Endothelial cell of umbilical vein (primary cell): ENCODE results near the gene HTR7. TPM values are rescaled to one million over a fixed set of nuclear protein-coding genes. Genes with fewer than 3 reads are reported as not detected.

ENCODE experiments used
- BruUV-seq: library from RNA; stranded (reverse); fragments of 400-500 nt; replicated peaks from 2 replicates; lab custom pipeline; 2021; lab: Mats Ljungman, UMichigan
- CTCF ChIA-PET: fragments of 300-600, 350-600 bp; sonication (Branson Sonifier 250); formaldehyde crosslinking; loops from one replicate; lab custom pipeline; 2021; ENCODE audit warnings: antibody characterized with exemption, inconsistent platforms; lab: Charles Lee
- POLR2A ChIA-PET: fragments of 300-600, 350-600 bp; sonication (Branson Sonifier 250); formaldehyde crosslinking; loops from one replicate; lab custom pipeline; 2021; ENCODE audit warnings: antibody characterized with exemption, inconsistent platforms; lab: Charles Lee
- DNase-seq: peaks from one replicate; pipeline ENCODE4 v3.0.0-alpha.2; 2011; ENCODE audit warnings: low read depth, low spot score
- FAIRE-seq: peaks from 2 replicates; lab custom pipeline; 2011; peaks lifted over from hg19 to GRCh38; lab: Jason Lieb, UNC
- H2AFZ ChIP-seq: 2 replicates; pipeline ENCODE4 v1.6.0; 2012; ENCODE audit warnings: low read depth, low read length, control low read depth, inconsistent platforms
- H3K27ac ChIP-seq: 2 replicates; pipeline ENCODE4 v1.5.1; 2011; ENCODE audit warnings: low read depth, mild to moderate bottlenecking, control low read depth, low read length, moderate library complexity; ENCODE audit not compliant: insufficient read depth
- H3K27me3 ChIP-seq, 2 experiments: 2 replicates each; pipeline versions ENCODE4 v1.6.0 to v1.6.1; 2011; ENCODE audit warnings: low read length in 2 of 2, mixed read lengths in 1 of 2; ENCODE audit not compliant: control insufficient read depth in 2 of 2, insufficient read depth in 2 of 2
- H3K36me3 ChIP-seq, 2 experiments: 2 replicates in 1 of 2; 3 replicates in 1 of 2; pipeline ENCODE4 v1.5.1; 2011; ENCODE audit warnings: low read length in 2 of 2, mild to moderate bottlenecking in 1 of 2, moderate library complexity in 1 of 2; ENCODE audit not compliant: control insufficient read depth in 2 of 2, insufficient read depth in 2 of 2; ENCODE audit errors: extremely low read depth in 1 of 2
- H3K4me1 ChIP-seq: 3 replicates; pipeline ENCODE4 v1.5.1; 2011; ENCODE audit warnings: mild to moderate bottlenecking, low read length; ENCODE audit not compliant: control insufficient read depth, insufficient read depth; ENCODE audit errors: extremely low read depth
- H3K4me2 ChIP-seq: 2 replicates; pipeline ENCODE4 v1.6.1; 2011; ENCODE audit warnings: low read length, control low read depth, mixed read lengths; ENCODE audit not compliant: insufficient read depth
- H3K4me3 ChIP-seq, 3 experiments: fragments of 200-600 bp in 1 of 3; sonication (generic), shearing (Covaris generic) in 1 of 3; replicated peaks in 1 of 3; 2 replicates each; pipeline ENCODE4 v1.5.1; 2011 to 2016; ENCODE audit warnings: control low read depth in 3 of 3, low read length in 3 of 3, mild to moderate bottlenecking in 2 of 3, inconsistent platforms in 1 of 3, low read depth in 1 of 3, moderate library complexity in 1 of 3; ENCODE audit not compliant: insufficient read depth in 1 of 3
- H3K79me2 ChIP-seq: 2 replicates; pipeline ENCODE4 v1.6.0; 2012; ENCODE audit warnings: low read length, inconsistent platforms; ENCODE audit not compliant: control insufficient read depth, insufficient read depth
- H3K9ac ChIP-seq: replicated peaks from 2 replicates; pipeline ENCODE3; 2011; ENCODE audit warnings: low read length, control low read depth; ENCODE audit not compliant: insufficient read depth; ENCODE audit errors: extremely low read depth
- H3K9me1 ChIP-seq: replicated peaks from 3 replicates; pipeline ENCODE4 v1.6.0; 2011; ENCODE audit warnings: mild to moderate bottlenecking, low read length; ENCODE audit not compliant: control insufficient read depth, insufficient read depth; ENCODE audit errors: extremely low read depth
- H3K9me3 ChIP-seq: replicated peaks from 2 replicates; pipeline ENCODE4 v1.5.1; 2012; ENCODE audit warnings: low read length, inconsistent platforms; ENCODE audit not compliant: control insufficient read depth, insufficient read depth
- H4K20me1 ChIP-seq: replicated peaks from 2 replicates; pipeline ENCODE3; 2011; ENCODE audit warnings: mild to moderate bottlenecking, low read length; ENCODE audit not compliant: control insufficient read depth, insufficient read depth; ENCODE audit errors: extremely low read depth
- CTCF ChIP-seq, 2 donors: IDR thresholded peaks; 1 replicate in 1 of 2; 2 replicates in 1 of 2; pipeline ENCODE4 v1.5.1; 2011; ENCODE audit warnings: low read length in 2 of 2, mild to moderate bottlenecking in 2 of 2, moderate library complexity in 2 of 2, control low read depth in 1 of 2, inconsistent platforms in 1 of 2, low read depth in 1 of 2; ENCODE audit not compliant: insufficient read depth in 1 of 2; ENCODE audit errors: extremely low read depth in 1 of 2
- EZH2 ChIP-seq: IDR thresholded peaks from 2 replicates; pipeline ENCODE4 v1.6.1; 2012; ENCODE audit warnings: borderline replicate concordance, low read depth, mild to moderate bottlenecking, moderate library complexity, low read length, inconsistent platforms; ENCODE audit not compliant: severe bottlenecking
- FOS ChIP-seq: IDR thresholded peaks from 2 replicates; pipeline ENCODE4 v1.6.1; 2011; ENCODE audit warnings: mild to moderate bottlenecking, low read length, moderate library complexity, borderline replicate concordance; ENCODE audit not compliant: insufficient read depth
- GATA2 ChIP-seq: IDR thresholded peaks from 2 replicates; pipeline ENCODE4 v1.7.0; 2011; ENCODE audit warnings: low read depth, mild to moderate bottlenecking, moderate library complexity, mixed read lengths, low read length; ENCODE audit not compliant: insufficient read length, insufficient read depth
- JUN ChIP-seq: IDR thresholded peaks from 2 replicates; pipeline ENCODE4 v1.6.1; 2011; ENCODE audit warnings: borderline replicate concordance, low read depth; ENCODE audit not compliant: insufficient read length, insufficient read depth
- MAX ChIP-seq: IDR thresholded peaks from 2 replicates; pipeline ENCODE4 v1.6.1; 2011; ENCODE audit not compliant: insufficient read depth, insufficient read length
- MYC ChIP-seq: IDR thresholded peaks from one replicate; pipeline ENCODE4 v1.6.1; 2011; ENCODE audit warnings: mild to moderate bottlenecking, low read depth, low read length
- POLR2A ChIP-seq: IDR thresholded peaks from 2 replicates; pipeline ENCODE4 v1.6.1; 2012; ENCODE audit warnings: low read depth, mild to moderate bottlenecking, control low read depth, low read length
- POLR2AphosphoS5 ChIP-seq: IDR thresholded peaks from 2 replicates; pipeline ENCODE4 v1.6.1; 2012; ENCODE audit warnings: low read depth, mild to moderate bottlenecking, control low read depth, low read length, moderate library complexity; ENCODE audit not compliant: insufficient read depth
- dilution Hi-C: fragments of 300-500 bp; cut with MboI; formaldehyde crosslinking; loops from one replicate; pipeline ENCODE4 v1.15.0; 2019; ENCODE audit warnings: low sequenced_read_pairs; ENCODE audit not compliant: extremely low pct_ligation_motif_present
- intact Hi-C: fragments of 100-400 bp; cut with micrococcal nuclease; formaldehyde crosslinking; loops from one replicate; pipeline ENCODE4 v1.10.0; 2022
- polyA plus RNA-seq, 4 experiments: library from polyadenylated mRNA; depleted of rRNA in 3 of 4; stranded (reverse) in 3 of 4; unstranded in 1 of 4; fragments of >200 nt; gene quantifications; 2 replicates each; pipeline versions ENCODE4 v1.2.1 to v1.2.3, GENCODE V29; 2011 to 2012; ENCODE audit warnings: missing spikeins in 1 of 4
- total RNA-seq: library from RNA; stranded (reverse); gene quantifications from 2 replicates; pipeline ENCODE4 v1.2.3, GENCODE V29; 2021

The HTR7 gene
- total and polyA plus RNA-seq, 2 donors (not counting 3 experiments of a cell fraction or from before 2014, with no cell fraction given) = 0.01 to 0.22 TPM

DNA sequence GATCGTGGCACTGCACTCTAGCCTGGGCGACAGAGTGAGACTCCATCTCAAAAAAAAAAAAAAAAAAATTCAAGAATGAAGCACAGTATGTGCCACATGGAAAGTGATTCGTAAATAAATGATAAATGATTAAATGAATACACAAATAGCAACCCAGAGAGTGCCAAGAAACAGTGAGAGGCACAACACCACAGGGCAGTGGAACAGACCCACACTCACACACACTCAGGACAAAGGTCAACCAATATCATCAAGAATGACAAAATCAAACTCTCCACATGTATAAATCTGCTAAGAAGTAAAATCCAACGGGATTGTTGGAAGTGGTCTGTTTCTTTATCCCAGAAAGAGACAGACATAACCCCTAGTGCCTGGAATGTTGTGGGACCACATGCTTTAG lies 77.4 kb downstream of the HTR7 start:
- TF ChIP-seq CTCF (IDR thresholded peaks at IDR 0.05; ENCODE audit: extremely low read depth in 1 of 2, insufficient read depth in 1 of 2, low read depth in 1 of 2, low read length in 2 of 2) = no peak
- no peak for TF ChIP-seq FOS
- TF ChIP-seq MAX = no peak
- TF ChIP-seq POLR2A = no peak
- TF ChIP-seq GATA2 = no peak
- TF ChIP-seq POLR2AphosphoS5 = no peak
- TF ChIP-seq JUN = no peak
- TF ChIP-seq EZH2 = no peak
- TF ChIP-seq MYC = no peak
- Histone ChIP-seq H3K4me3 (no peak overlapping the region), H3K9ac (no peak overlapping the region), H3K4me2 (no peak overlapping the region), H4K20me1 (no peaks in the 10 kb centered on the region), H2AFZ (no peak overlapping the region), H3K36me3 (no peaks in the 10 kb centered on the region), H3K9me1 (no peaks in the 10 kb centered on the region), H3K4me1 (no peaks in the 10 kb centered on the region), H3K27ac (no peak overlapping the region), H3K79me2 (no peaks in the 10 kb centered on the region), H3K27me3 (peaks cover 0 to 14% of the 10 kb centered on the region in 2 experiments), H3K9me3 (no peaks in the 10 kb centered on the region)
- dilution Hi-C loops (no loop called here), intact Hi-C loops (no loop called here)
- ChIA-PET CTCF (no interaction called here), POLR2A (no interaction called here)
- DNase-seq = no peak
- no peak for FAIRE-seq
- BruUV-seq = no TSS peak
